Esophagus muscularis mucosa (tissue), 4 donors: ENCODE measurements around the gene PTPRK. TPM values are rescaled to one million over a fixed set of nuclear protein-coding genes. Genes with fewer than 3 reads are reported as not detected.

Experiments
- DNase-seq: peaks from one replicate; pipeline ENCODE4 v3.0.0-alpha.2; 2017; ENCODE audit errors: extremely low spot score
- H3K27ac ChIP-seq, 4 donors: fragments of 200-600 bp; sonication (generic); replicated peaks in 1 of 4; 1 replicate in 3 of 4; 2 replicates in 1 of 4; pipeline ENCODE4 v1.5.1; 2016 to 2019; ENCODE audit warnings: mild to moderate bottlenecking in 1 of 4
- H3K27me3 ChIP-seq, 4 donors: fragments of 200-600 bp; sonication (generic); one replicate each; pipeline versions ENCODE4 v1.5.1 to v1.6.0; 2016 to 2019
- H3K36me3 ChIP-seq, 4 donors: fragments of 200-600 bp; sonication (generic); one replicate each; pipeline ENCODE4 v1.5.1; 2016 to 2019
- H3K4me1 ChIP-seq, 4 donors: fragments of 200-600 bp; sonication (generic); one replicate each; pipeline ENCODE4 v1.5.1; 2016 to 2019
- H3K4me3 ChIP-seq, 4 donors: fragments of 200-600 bp; sonication (generic); 1 replicate in 2 of 4; 2 replicates in 2 of 4; pipeline ENCODE4 v1.5.1; 2016 to 2019; ENCODE audit warnings: mild to moderate bottlenecking in 4 of 4, moderate library complexity in 1 of 4
- H3K9me3 ChIP-seq, 4 donors: fragments of 200-600 bp; sonication (generic); 1 replicate in 3 of 4; 2 replicates in 1 of 4; pipeline ENCODE4 v1.5.1; 2016 to 2019
- CTCF ChIP-seq, 3 experiments: fragments of 200-600 bp in 2 of 3; fragments of 450-650 bp in 1 of 3; sonication (generic) in 2 of 3; IDR thresholded peaks; one replicate each; pipeline ENCODE4 v1.5.1; 2017 to 2019; ENCODE audit warnings: antibody characterized with exemption in 3 of 3, mild to moderate bottlenecking in 2 of 3, moderate library complexity in 1 of 3
- EP300 ChIP-seq: sonication (generic); formaldehyde crosslinking; IDR thresholded peaks from one replicate; pipeline ENCODE4 v1.6.1; 2017; ENCODE audit warnings: antibody characterized with exemption
- POLR2A ChIP-seq: fragments of 450-650 bp; IDR thresholded peaks from one replicate; pipeline ENCODE4 v1.6.1; 2017; ENCODE audit warnings: antibody characterized with exemption, moderate library complexity, mild to moderate bottlenecking, low read depth
- POLR2AphosphoS5 ChIP-seq, 2 donors: sonication (generic); formaldehyde crosslinking; IDR thresholded peaks; one replicate each; pipeline ENCODE4 v1.6.1; 2017; ENCODE audit warnings: antibody characterized with exemption in 2 of 2
- WGBS: methylation state at CpG from one replicate; pipeline ENCODE4 v1.1.5; 2018; 5-methylcytosine and 5-hydroxymethylcytosine counted together
- intact Hi-C: fragments of 100-400 bp; cut with DNase I; formaldehyde crosslinking; loops from one replicate; pipeline ENCODE4 v1.15.1; 2023
- total RNA-seq, 4 donors: library from RNA; depleted of rRNA; stranded (reverse); fragments of >200 nt; gene quantifications; one replicate each; pipeline versions ENCODE4 v1.1.0 to v1.2.1, GENCODE V29; 2016

PTPRK gene
- total RNA-seq, 4 donors from 2014 or later = 36.8 to 53.1 (median 43.8) TPM

DNA sequence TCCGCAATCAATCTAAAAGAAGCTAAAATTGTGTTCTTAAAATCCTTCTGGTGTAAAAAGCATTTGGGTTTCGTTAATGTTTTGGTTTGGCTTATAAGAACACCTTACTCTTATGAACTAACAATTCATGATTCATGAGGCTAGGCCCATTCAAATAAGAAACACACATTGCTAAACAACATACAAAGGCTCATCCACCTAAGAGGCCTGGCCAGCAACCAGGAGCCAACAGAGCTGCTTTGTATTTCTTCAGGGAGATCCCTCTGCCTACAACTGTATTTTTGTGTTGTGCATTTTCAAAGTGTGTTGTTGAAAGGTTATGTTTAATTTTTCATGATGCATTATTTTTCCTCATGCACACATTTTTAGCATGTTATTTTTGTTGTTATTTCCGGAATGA, 98.6 kb downstream of the PTPRK start:
- Histone ChIP-seq H3K4me3 (no peak overlapping the region), H3K27me3 (no peaks in the 10 kb centered on the region), H3K36me3 (no peaks in the 10 kb centered on the region), H3K9me3 (peaks cover 0 to 3% (median 0%) of the 10 kb centered on the region in 4 donors), H3K27ac (no peak overlapping the region), H3K4me1 (peaks cover 14 to 33% (median 21%) of the 10 kb centered on the region in 4 donors)
- 88% methylated on average over 3 of the region's 3 CpGs for WGBS
- intact Hi-C loops = no loop called here
- DNase-seq = no peak
- TF ChIP-seq CTCF (IDR thresholded peaks at IDR 0.05) = no peak
- TF ChIP-seq POLR2A = no peak
- no peak for TF ChIP-seq EP300
- TF ChIP-seq POLR2AphosphoS5 (IDR thresholded peaks at IDR 0.05) = no peak

GRCh38 chr6:128417698-128418097, 102.7 kb downstream of the PTPRK start:
- Histone ChIP-seq H3K27ac (peak overlapping the region in 1 of 4 donors; percentile 1), H3K9me3 (peaks cover 0 to 3% (median 0%) of the 10 kb centered on the region in 4 donors), H3K27me3 (no peaks in the 10 kb centered on the region), H3K36me3 (no peaks in the 10 kb centered on the region), H3K4me3 (peak overlapping the region in 1 of 4 donors; percentile 7), H3K4me1 (peaks cover 5 to 21% (median 15%) of the 10 kb centered on the region in 4 donors)
- no peak for TF ChIP-seq EP300
- TF ChIP-seq CTCF (IDR thresholded peaks at IDR 0.05) = no peak
- peak in 1 of 2 donors; percentile 29 for TF ChIP-seq POLR2AphosphoS5 (IDR thresholded peaks at IDR 0.05)
- intact Hi-C loops = no loop called here
- WGBS = 42% methylated on average over 5 of the region's 5 CpGs
- DNase-seq = no peak

- TF ChIP-seq POLR2AphosphoS5 (IDR thresholded peaks at IDR 0.05) = no peak
- no peak for TF ChIP-seq EP300
- TF ChIP-seq POLR2A = no peak
- no peak for TF ChIP-seq CTCF (IDR thresholded peaks at IDR 0.05)
- Histone ChIP-seq H3K4me1 (peaks cover 0 to 15% (median 14%) of the 10 kb centered on the region in 4 donors), H3K9me3 (peaks cover 0 to 3% (median 0%) of the 10 kb centered on the region in 4 donors), H3K27me3 (no peaks in the 10 kb centered on the region), H3K4me3 (no peak overlapping the region), H3K36me3 (no peaks in the 10 kb centered on the region), H3K27ac (no peak overlapping the region)
- WGBS = 43% methylated on average over 1 of the region's 1 CpG
- intact Hi-C loops = no loop called here
- DNase-seq = no peak
Observed at GRCh38 chr6:128415387-128415786, 105.0 kb downstream of the PTPRK start.

GRCh38 chr6:128414943-128415342, 105.5 kb downstream of the PTPRK start:
- Histone ChIP-seq H3K4me3 (no peak overlapping the region), H3K27ac (no peak overlapping the region), H3K9me3 (peaks cover 0 to 3% (median 0%) of the 10 kb centered on the region in 4 donors), H3K4me1 (peaks cover 0 to 15% (median 14%) of the 10 kb centered on the region in 4 donors), H3K36me3 (no peaks in the 10 kb centered on the region), H3K27me3 (no peaks in the 10 kb centered on the region)
- no peak for DNase-seq
- WGBS = 90% methylated on average over 6 of the region's 6 CpGs
- TF ChIP-seq EP300 (no peak), POLR2AphosphoS5 (IDR thresholded peaks at IDR 0.05) (no peak), POLR2A (no peak), CTCF (IDR thresholded peaks at IDR 0.05) (no peak)
- intact Hi-C loops = no loop called here

DNA sequence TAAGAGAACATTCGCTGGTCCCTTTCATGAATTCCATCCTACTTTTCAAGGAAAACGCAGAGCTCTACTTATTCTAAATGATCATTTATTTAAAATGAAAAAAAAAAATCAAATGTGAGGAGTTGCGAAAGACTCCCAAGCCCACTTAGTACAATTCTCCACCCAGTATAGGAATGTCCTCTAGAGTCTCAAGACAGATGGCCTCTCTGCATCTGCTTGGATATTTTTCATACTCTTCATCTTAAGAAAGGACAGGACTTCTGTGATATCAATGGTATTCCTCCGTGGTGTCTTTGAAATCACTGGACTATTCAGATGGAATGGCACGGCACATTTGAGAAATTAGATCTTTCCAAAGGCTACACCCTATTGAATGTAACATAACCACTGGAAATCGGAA, 107.1 kb downstream of the PTPRK start:
- WGBS = 98% methylated on average over 6 of the region's 6 CpGs
- H3K36me3 ChIP-seq = no peaks in the 10 kb centered on the region
- DNase-seq = no peak
- H3K27me3 ChIP-seq = no peaks in the 10 kb centered on the region
- H3K4me1 ChIP-seq = peaks cover 0 to 15% (median 12%) of the 10 kb centered on the region in 4 donors
- H3K27ac ChIP-seq = no peak overlapping the region
- intact Hi-C loops = no loop called here
- H3K4me3 ChIP-seq = no peak overlapping the region
- peaks cover 0 to under 1% (median 0%) of the 10 kb centered on the region in 4 donors for H3K9me3 ChIP-seq
- no peak for TF ChIP-seq CTCF (IDR thresholded peaks at IDR 0.05)
- no peak for TF ChIP-seq EP300
- no peak for TF ChIP-seq POLR2AphosphoS5 (IDR thresholded peaks at IDR 0.05)
- TF ChIP-seq POLR2A = no peak
